DLD1 (cell line): Measurements from ENCODE around the gene SOX6.
"Not testable (repeated sequence)": the region's sequence is repeated elsewhere in the genome, so short reads cannot be mapped to it uniquely, and the experiment has no call there.

Source experiments
- in situ Hi-C: cut with HindIII; loops from 2 replicates; pipeline ENCODE4 v1.10.0; 2017; ENCODE audit warnings: low sequenced_read_pairs

The SOX6 gene

GRCh38 chr11:16052750-16053149, 303.6 kb downstream of the SOX6 start:
- in situ Hi-C loops, result no loop called here

GRCh38 chr11:16049611-16050010, 306.7 kb downstream of the SOX6 start:
- in situ Hi-C loops, result no loop called here

GRCh38 chr11:16047073-16047472, 309.3 kb downstream of the SOX6 start:
- in situ Hi-C loops, result no loop called here

- in situ Hi-C loops, result no loop called here
These were observed 312.7 kb downstream of the SOX6 start for GRCh38 chr11:16043617-16044016.

GRCh38 chr11:16041207-16041606, 315.1 kb downstream of the SOX6 start:
- in situ Hi-C loops, result no loop called here

- in situ Hi-C loops, result no loop called here
These were observed 316.2 kb downstream of the SOX6 start for GRCh38 chr11:16040151-16040550.

- in situ Hi-C loops, result no loop called here
These were observed 319.2 kb downstream of the SOX6 start for GRCh38 chr11:16037179-16037578.

- in situ Hi-C loops, result no loop called here
These were observed 320.1 kb downstream of the SOX6 start for GRCh38 chr11:16036218-16036617.

- in situ Hi-C loops, result no loop called here
These were observed 322.3 kb downstream of the SOX6 start for GRCh38 chr11:16034074-16034473.

- in situ Hi-C loops, result no loop called here
These were observed 323.4 kb downstream of the SOX6 start for GRCh38 chr11:16032974-16033373.

- in situ Hi-C loops, result no loop called here
These were observed 325.1 kb downstream of the SOX6 start for GRCh38 chr11:16031210-16031609.

- in situ Hi-C loops, result no loop called here
These were observed 325.7 kb downstream of the SOX6 start for GRCh38 chr11:16030664-16031063.

- in situ Hi-C loops, result not testable (repeated sequence)
These were observed 327.2 kb downstream of the SOX6 start for GRCh38 chr11:16029151-16029550.

- in situ Hi-C loops, result no loop called here
These were observed 327.9 kb downstream of the SOX6 start for GRCh38 chr11:16028419-16028818.

GRCh38 chr11:16027621-16028020, 328.7 kb downstream of the SOX6 start:
- in situ Hi-C loops, result no loop called here

- in situ Hi-C loops, result no loop called here
These were observed 329.5 kb downstream of the SOX6 start for GRCh38 chr11:16026849-16027248.

- in situ Hi-C loops, result no loop called here
These were observed 337.4 kb downstream of the SOX6 start for GRCh38 chr11:16018931-16019330.

- in situ Hi-C loops, result no loop called here
These were observed 339.9 kb downstream of the SOX6 start for GRCh38 chr11:16016468-16016829.

- in situ Hi-C loops, result no loop called here
These were observed 340.4 kb downstream of the SOX6 start for GRCh38 chr11:16015741-16016467.

GRCh38 chr11:16013649-16014275, 342.6 kb downstream of the SOX6 start:
- in situ Hi-C loops, result no loop called here

- in situ Hi-C loops, result no loop called here
These were observed 343.1 kb downstream of the SOX6 start for GRCh38 chr11:16013242-16013641.

GRCh38 chr11:16012125-16012751, 344.1 kb downstream of the SOX6 start:
- in situ Hi-C loops, result no loop called here
